Karpas-422 (cell line): ENCODE measurements around the gene TGFBRAP1. TPM values are rescaled to one million over a fixed set of nuclear protein-coding genes. Genes with fewer than 3 reads are reported as not detected.
A peak's percentile ranks its signal among the peaks of the same experiment; 100 is the strongest.

ENCODE experiments used
- DNase-seq: peaks from one replicate; pipeline ENCODE4 v3.0.0-alpha.2; 2015
- H2AFZ ChIP-seq: fragments of 200-600 bp; sonication (generic); 2 replicates; pipeline ENCODE4 v1.6.1; 2014; ENCODE audit warnings: antibody characterized with exemption, low read length, mixed read lengths
- H3K27ac ChIP-seq: fragments of 200-600 bp; sonication (generic); 2 replicates; pipeline ENCODE4 v1.5.1; 2014; ENCODE audit warnings: mild to moderate bottlenecking, low read length, moderate library complexity
- H3K27me3 ChIP-seq: fragments of 200-600 bp; sonication (generic); 2 replicates; pipeline ENCODE4 v1.6.1; 2014; ENCODE audit warnings: low read length, mixed read lengths
- H3K36me3 ChIP-seq: fragments of 200-600 bp; sonication (generic); 2 replicates; pipeline ENCODE4 v1.6.1; 2014; ENCODE audit warnings: low read length, mixed read lengths; ENCODE audit not compliant: insufficient read depth
- H3K4me1 ChIP-seq: fragments of 200-600 bp; sonication (generic); 2 replicates; pipeline ENCODE4 v1.6.1; 2014; ENCODE audit warnings: mild to moderate bottlenecking, low read length, mixed read lengths
- H3K4me2 ChIP-seq: fragments of 200-600 bp; sonication (generic); 2 replicates; pipeline ENCODE4 v1.6.1; 2014; ENCODE audit warnings: low read length, low read depth, mild to moderate bottlenecking; ENCODE audit not compliant: poor library complexity, severe bottlenecking
- H3K4me3 ChIP-seq: fragments of 200-600 bp; sonication (generic); 2 replicates; pipeline ENCODE4 v1.5.1; 2014; ENCODE audit warnings: mild to moderate bottlenecking, antibody characterized with exemption, low read length, mixed read lengths
- H3K79me2 ChIP-seq: fragments of 200-600 bp; sonication (generic); 2 replicates; pipeline ENCODE4 v1.6.1; 2014; ENCODE audit warnings: mild to moderate bottlenecking, low read length, mixed read lengths
- H3K9ac ChIP-seq: fragments of 200-600 bp; sonication (generic); 2 replicates; pipeline ENCODE4 v1.6.0; 2014; ENCODE audit warnings: low read length
- H3K9me2 ChIP-seq: fragments of 200-600 bp; sonication (generic), shearing (Covaris generic); replicated peaks from 2 replicates; pipeline ENCODE4 v1.6.0; 2014; ENCODE audit warnings: mild to moderate bottlenecking, low read length, moderate library complexity; ENCODE audit not compliant: insufficient read depth
- H3K9me3 ChIP-seq: fragments of 300-700, 200-600 bp; sonication (generic); 2 replicates; pipeline ENCODE4 v1.6.1; 2014; ENCODE audit warnings: low read length, mixed read lengths
- H4K20me1 ChIP-seq: fragments of 200-600 bp; sonication (generic); 2 replicates; pipeline ENCODE4 v1.6.1; 2014; ENCODE audit warnings: mild to moderate bottlenecking, antibody characterized with exemption, low read length, low read depth; ENCODE audit not compliant: insufficient read depth
- total RNA-seq: library from RNA; depleted of rRNA; stranded (reverse); fragments of >200 nt; shearing (Covaris generic); gene quantifications from 2 replicates; pipeline ENCODE4 v1.2.3, GENCODE V29; 2014; ENCODE audit warnings: low replicate concordance

TGFBRAP1 gene
- total RNA-seq, 1 experiment from 2014 or later, result 23.0 TPM

DNA sequence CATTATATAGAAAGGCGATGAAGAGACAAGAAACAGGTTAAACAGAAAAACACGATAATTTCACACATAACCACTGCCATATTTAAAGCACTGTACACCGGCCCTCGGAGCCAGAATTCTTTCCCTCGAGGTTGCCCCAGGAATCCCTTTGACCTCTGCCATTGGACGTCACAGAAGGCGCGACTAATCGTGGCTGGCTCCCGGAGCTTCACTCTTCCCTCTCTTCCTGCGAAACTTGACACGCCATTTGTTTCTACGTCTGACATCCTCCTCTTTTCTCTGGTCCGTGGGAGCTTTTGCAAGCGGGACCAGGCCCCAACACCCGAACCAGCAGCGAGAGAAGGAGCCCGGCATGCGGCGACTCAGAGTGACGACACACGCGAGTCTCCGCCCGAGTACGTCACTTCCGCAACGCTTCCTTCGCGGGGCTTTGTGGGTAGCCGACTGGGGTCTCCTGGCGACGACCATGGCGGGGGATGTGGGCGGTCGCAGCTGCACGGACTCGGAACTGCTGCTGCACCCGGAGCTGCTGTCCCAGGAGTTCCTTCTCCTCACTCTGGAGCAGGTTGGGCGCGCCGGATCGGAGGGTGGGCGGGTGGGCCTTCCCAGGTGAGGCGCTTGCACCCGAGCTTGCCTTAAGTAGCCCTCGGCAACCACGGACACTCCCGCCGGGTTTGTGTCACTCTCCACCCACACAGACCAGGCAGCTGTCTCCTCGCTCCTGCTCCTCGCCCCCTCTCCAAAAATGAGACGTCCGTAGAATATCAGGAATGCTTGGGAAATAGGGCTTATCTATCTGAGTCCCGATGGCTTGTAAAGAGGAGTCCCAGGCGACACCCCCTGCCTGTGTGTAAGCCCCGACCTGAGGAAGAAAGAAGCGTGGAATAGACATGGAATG lies 7.8 kb upstream of the TGFBRAP1 start, which contains the start of gene C2orf49:
C2orf49 (plus strand) TSS at position 419 of the 898 bp plus-strand sequence; CDS start at position 467, 48 bp downstream.
- peak; percentile 95 for DNase-seq
- peak within 1 kb of the TSS; percentile 98 for H3K4me3 ChIP-seq
- peak within 1 kb of the TSS; percentile 99 for H2AFZ ChIP-seq
- peaks cover 28% of the 10 kb centered on the region for H3K4me1 ChIP-seq
- H3K9ac ChIP-seq, result peak within 1 kb of the TSS; percentile 95
- no peaks in the 10 kb centered on the region for H3K9me2 ChIP-seq
- H3K27ac ChIP-seq, result peak within 1 kb of the TSS; percentile 59
- H3K4me2 ChIP-seq, result peak within 1 kb of the TSS; percentile 99
- peaks cover 71% of the 10 kb centered on the region for H3K79me2 ChIP-seq
- no peaks in the 10 kb centered on the region for H3K27me3 ChIP-seq
- H3K36me3 ChIP-seq, result peaks cover 24% of the 10 kb centered on the region; the same call in 1 of the 2 replicates
- H4K20me1 ChIP-seq, result peaks cover 5% of the 10 kb centered on the region; the same call in 1 of the 2 replicates
- H3K9me3 ChIP-seq, result no peaks in the 10 kb centered on the region

DNA sequence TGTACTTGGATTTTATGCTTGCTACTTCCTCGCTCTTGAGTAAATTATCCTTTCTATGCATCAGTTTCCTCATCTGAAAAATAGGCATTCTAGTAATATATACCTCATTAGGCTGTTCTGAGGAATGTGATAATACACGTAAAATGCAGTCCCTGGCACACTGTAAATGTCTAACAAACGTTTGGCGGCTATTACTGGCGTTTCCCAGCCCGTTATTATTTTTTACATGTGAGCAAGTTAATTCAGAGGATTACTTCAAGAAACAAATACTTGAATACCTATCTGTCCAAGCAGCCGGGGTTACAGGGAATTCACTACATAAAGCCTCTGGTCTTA lies 7.2 kb upstream of the TGFBRAP1 start:
- Histone ChIP-seq H3K27me3 (no peaks in the 10 kb centered on the region), H3K9ac (peak overlapping the region; percentile 95), H4K20me1 (peaks cover 5% of the 10 kb centered on the region; the same call in 1 of the 2 replicates), H3K79me2 (peaks cover 66% of the 10 kb centered on the region), H2AFZ (peak overlapping the region; percentile 99), H3K36me3 (peaks cover 19% of the 10 kb centered on the region; the same call in 1 of the 2 replicates), H3K27ac (peak overlapping the region; percentile 59), H3K9me2 (no peaks in the 10 kb centered on the region), H3K4me1 (peaks cover 28% of the 10 kb centered on the region), H3K4me3 (peak overlapping the region; percentile 98), H3K4me2 (peak overlapping the region; percentile 99), H3K9me3 (no peaks in the 10 kb centered on the region)
- no peak for DNase-seq

DNA sequence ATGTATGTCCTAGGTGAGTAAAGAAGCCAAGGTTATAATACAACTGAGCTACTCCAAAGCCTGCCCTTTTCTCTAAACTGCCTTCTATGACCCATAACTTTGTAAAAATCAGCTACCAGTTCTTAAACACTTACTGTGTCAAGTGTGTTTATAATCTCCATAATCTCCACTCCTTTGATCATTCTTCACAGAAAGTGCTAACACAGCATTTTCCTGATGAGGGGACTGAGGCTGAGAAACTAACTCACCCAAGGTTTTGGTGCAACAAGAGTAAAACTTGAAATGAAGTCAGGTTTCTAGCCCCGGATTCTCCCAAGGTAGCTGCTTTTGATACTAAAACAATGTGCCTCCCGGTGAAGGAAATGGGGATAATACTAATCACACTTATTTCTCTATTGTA lies 5.9 kb upstream of the TGFBRAP1 start:
- no peak for DNase-seq
- H3K9me2 ChIP-seq, result no peaks in the 10 kb centered on the region
- H3K27ac ChIP-seq, result no peak overlapping the region
- peaks cover 5% of the 10 kb centered on the region; the same call in 1 of the 2 replicates for H4K20me1 ChIP-seq
- peak overlapping the region; percentile 99 for H3K4me2 ChIP-seq
- 0 out of 2 replicates have a peak overlapping the region, but pooled peaks have one; percentile 95 for H3K9ac ChIP-seq
- H3K9me3 ChIP-seq, result no peaks in the 10 kb centered on the region
- H2AFZ ChIP-seq, result no peak overlapping the region
- H3K27me3 ChIP-seq, result no peaks in the 10 kb centered on the region
- peaks cover 39% of the 10 kb centered on the region for H3K4me1 ChIP-seq
- H3K4me3 ChIP-seq, result no peak overlapping the region
- H3K36me3 ChIP-seq, result peaks cover 7% of the 10 kb centered on the region; the same call in 1 of the 2 replicates
- H3K79me2 ChIP-seq, result peaks cover 60% of the 10 kb centered on the region

- Histone ChIP-seq H2AFZ (no peak overlapping the region), H3K4me2 (no peak overlapping the region), H3K9ac (no peak overlapping the region), H3K36me3 (no peaks in the 10 kb centered on the region; the same call in 1 of the 2 replicates), H3K9me2 (no peaks in the 10 kb centered on the region), H3K79me2 (peaks cover 56% of the 10 kb centered on the region), H3K4me1 (peaks cover 42% of the 10 kb centered on the region), H3K27ac (no peak overlapping the region), H3K27me3 (no peaks in the 10 kb centered on the region), H3K9me3 (no peaks in the 10 kb centered on the region), H4K20me1 (peaks cover 5% of the 10 kb centered on the region; the same call in 1 of the 2 replicates), H3K4me3 (no peak overlapping the region)
- no peak for DNase-seq
Observed at GRCh38 chr2:105334211-105334610, 4.7 kb upstream of the TGFBRAP1 start.

- no peaks in the 10 kb centered on the region; the same call in 1 of the 2 replicates for H3K36me3 ChIP-seq
- H3K4me2 ChIP-seq, result peak overlapping the region; percentile 89
- peaks cover 57% of the 10 kb centered on the region for H3K79me2 ChIP-seq
- H2AFZ ChIP-seq, result peak overlapping the region; percentile 23; the same call in 1 of the 2 replicates
- no peak for DNase-seq
- no peaks in the 10 kb centered on the region for H3K27me3 ChIP-seq
- peaks cover 43% of the 10 kb centered on the region for H3K4me1 ChIP-seq
- peak overlapping the region; percentile 61; the same call in 1 of the 2 replicates for H3K27ac ChIP-seq
- no peaks in the 10 kb centered on the region for H4K20me1 ChIP-seq
- no peaks in the 10 kb centered on the region for H3K9me3 ChIP-seq
- H3K4me3 ChIP-seq, result peak overlapping the region; percentile 80; the same call in 1 of the 2 replicates
- H3K9ac ChIP-seq, result peak overlapping the region; percentile 88
- no peaks in the 10 kb centered on the region for H3K9me2 ChIP-seq
Observed at GRCh38 chr2:105330681-105331375, 1.3 kb upstream of the TGFBRAP1 start.

GRCh38 chr2:105329197-105329554 lies 359 bp downstream of the TGFBRAP1 start:
- Histone ChIP-seq H3K4me3 (peak overlapping the region; percentile 79), H3K27me3 (no peaks in the 10 kb centered on the region), H3K9me2 (no peaks in the 10 kb centered on the region), H3K4me2 (peak overlapping the region; percentile 72), H3K27ac (peak overlapping the region; percentile 4; the same call in 1 of the 2 replicates), H3K79me2 (peaks cover 65% of the 10 kb centered on the region), H2AFZ (no peak overlapping the region), H3K4me1 (peaks cover 52% of the 10 kb centered on the region), H3K9ac (peak overlapping the region; percentile 80), H3K9me3 (no peaks in the 10 kb centered on the region), H4K20me1 (no peaks in the 10 kb centered on the region), H3K36me3 (peaks cover 9% of the 10 kb centered on the region; the same call in 1 of the 2 replicates)
- peak; percentile 66 for DNase-seq

DNA sequence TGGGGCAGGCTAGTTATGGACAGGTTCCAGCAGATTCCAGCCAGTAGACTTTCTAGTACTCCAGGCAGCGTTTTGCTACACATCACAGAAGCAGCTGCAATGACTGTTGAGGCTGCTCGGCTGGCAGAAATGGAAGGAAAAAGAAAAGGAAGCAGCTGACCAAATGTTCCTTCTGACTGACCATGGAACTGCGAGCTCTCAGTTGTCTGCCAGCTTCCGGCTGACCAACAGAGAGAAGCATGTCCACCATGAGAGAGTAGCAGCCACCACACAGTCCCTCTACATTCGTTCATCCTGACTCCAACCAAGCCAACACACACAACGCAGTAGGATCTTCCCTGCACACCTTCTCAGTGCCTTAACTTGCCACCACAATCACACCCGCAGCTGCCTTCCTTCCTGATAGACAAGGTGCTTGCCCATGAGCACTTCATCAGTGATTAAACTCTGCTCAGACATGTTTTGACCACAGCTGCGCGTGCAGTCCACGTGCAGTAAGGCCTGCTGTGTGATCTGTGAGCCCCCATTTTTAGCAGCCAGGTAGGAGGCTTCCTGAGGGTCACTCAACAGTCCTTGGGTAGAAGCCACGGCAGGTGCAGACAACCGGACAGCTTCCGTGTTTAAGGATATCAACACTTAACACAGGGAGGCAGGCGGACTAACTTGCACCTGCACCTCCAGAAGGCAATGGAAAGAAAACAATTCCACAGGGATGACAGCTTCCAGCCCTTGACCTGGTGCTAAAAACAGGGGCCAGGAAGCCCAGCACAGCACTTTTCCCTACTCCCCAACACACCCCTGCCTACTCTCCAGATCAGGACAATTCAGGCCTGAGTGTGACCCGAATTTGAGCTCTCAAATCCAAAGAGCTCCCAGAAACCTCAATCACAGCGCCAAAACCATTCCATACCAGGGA lies 996 bp downstream of the TGFBRAP1 start:
- Histone ChIP-seq H3K27me3 (no peaks in the 10 kb centered on the region), H3K4me1 (peaks cover 58% of the 10 kb centered on the region), H3K79me2 (peaks cover 71% of the 10 kb centered on the region), H3K9me2 (no peaks in the 10 kb centered on the region), H4K20me1 (no peaks in the 10 kb centered on the region), H3K36me3 (peaks cover 9% of the 10 kb centered on the region; the same call in 1 of the 2 replicates), H3K4me2 (peak overlapping the region; percentile 72), H3K9ac (peak overlapping the region; percentile 80), H2AFZ (no peak overlapping the region), H3K9me3 (no peaks in the 10 kb centered on the region), H3K4me3 (peak overlapping the region; percentile 79), H3K27ac (peak overlapping the region; percentile 4; the same call in 1 of the 2 replicates)
- peak; percentile 68 for DNase-seq
